SK-N-SH treated with all-trans-retinoic acid at 6 μM for 48 hours (cell line): ENCODE results near the gene KLHL6.

Source experiments
- ARNTL ChIP-seq: fragments of 450-650 bp; formaldehyde crosslinking; IDR thresholded peaks from 2 replicates; pipeline ENCODE4 v1.5.0; 2020; ENCODE audit warnings: low read depth, mild to moderate bottlenecking, moderate library complexity, borderline replicate concordance
- BACH2 ChIP-seq: fragments of 250-450 bp; sonication (Bioruptor Pico); IDR thresholded peaks from 2 replicates; pipeline ENCODE4 v1.9.0; 2021; ENCODE audit warnings: mild to moderate bottlenecking, borderline replicate concordance
- CSDC2 ChIP-seq: fragments of 250-450 bp; sonication (Bioruptor Pico); IDR thresholded peaks from 2 replicates; pipeline ENCODE4 v1.5.0; 2020; ENCODE audit warnings: mild to moderate bottlenecking, moderate library complexity
- GLIS3 ChIP-seq: fragments of 250-450 bp; sonication (Bioruptor Pico); IDR thresholded peaks from 2 replicates; pipeline ENCODE4 v1.5.0; 2020; ENCODE audit warnings: mild to moderate bottlenecking, moderate library complexity
- OSR1 ChIP-seq: fragments of 250-450 bp; sonication (Bioruptor Pico); IDR thresholded peaks from 2 replicates; pipeline ENCODE4 v1.8.0; 2022; ENCODE audit warnings: moderate library complexity, mild to moderate bottlenecking, inconsistent platforms
- PPARA ChIP-seq: fragments of 250-450 bp; sonication (Bioruptor Pico); IDR thresholded peaks from 2 replicates; pipeline ENCODE4 v1.5.0; 2020; ENCODE audit warnings: mild to moderate bottlenecking, borderline replicate concordance
- TCF4 ChIP-seq: fragments of 250-450 bp; sonication (Bioruptor Pico); IDR thresholded peaks from 2 replicates; pipeline ENCODE4 v1.8.0; 2021; ENCODE audit warnings: mild to moderate bottlenecking, moderate library complexity, borderline replicate concordance
- TOX ChIP-seq: fragments of 250-450 bp; sonication (Bioruptor Pico); IDR thresholded peaks from 2 replicates; pipeline ENCODE4 v1.8.0; 2021; ENCODE audit warnings: mild to moderate bottlenecking, moderate library complexity, borderline replicate concordance
- ZFP3 ChIP-seq: fragments of 250-450 bp; sonication (Bioruptor Pico); IDR thresholded peaks from 2 replicates; pipeline ENCODE4 v1.5.0; 2020; ENCODE audit warnings: mild to moderate bottlenecking, moderate library complexity
- ZNF565 ChIP-seq: fragments of 450-650 bp; formaldehyde crosslinking; conservative IDR thresholded peaks from 2 replicates; pipeline ENCODE4 v1.5.0; 2020; ENCODE audit warnings: low read depth, mild to moderate bottlenecking, moderate library complexity
- ZNF70 ChIP-seq: fragments of 450-650 bp; formaldehyde crosslinking; IDR thresholded peaks from 2 replicates; pipeline ENCODE4 v1.5.0; 2020; ENCODE audit warnings: mild to moderate bottlenecking, moderate library complexity
- TF ChIP-seq, protein P1 (sequence below): fragments of 250-450 bp; sonication (Bioruptor Pico); IDR thresholded peaks from 2 replicates; pipeline ENCODE4 v1.5.1; 2021; ENCODE audit warnings: mild to moderate bottlenecking, moderate library complexity
- TF ChIP-seq, protein P2 (sequence below): fragments of 250-450 bp; sonication (Bioruptor Pico); IDR thresholded peaks from 2 replicates; pipeline ENCODE4 v1.8.0; 2020; ENCODE audit warnings: mild to moderate bottlenecking, moderate library complexity, borderline replicate concordance
- TF ChIP-seq, protein P3 (sequence below): fragments of 250-450 bp; sonication (Bioruptor Pico); IDR thresholded peaks from 2 replicates; pipeline ENCODE4 v1.5.0; 2020; ENCODE audit warnings: mild to moderate bottlenecking, moderate library complexity

GRCh38 chr3:183556722-183557121 is 1.2 kb upstream of the KLHL6 start:
- TF ChIP-seq TOX (CRISPR knock-in tag) (no peak), GLIS3 (CRISPR knock-in tag) (no peak), BACH2 (no peak), ZNF565 (CRISPR knock-in tag) (no peak), TCF4 (CRISPR knock-in tag) (no peak), ZNF70 (CRISPR knock-in tag) (no peak), PPARA (no peak), OSR1 (CRISPR knock-in tag) (no peak), ZFP3 (CRISPR knock-in tag) (no peak), CSDC2 (CRISPR knock-in tag) (no peak), ARNTL (CRISPR knock-in tag) (no peak)
- TF ChIP-seq, protein P1, sequence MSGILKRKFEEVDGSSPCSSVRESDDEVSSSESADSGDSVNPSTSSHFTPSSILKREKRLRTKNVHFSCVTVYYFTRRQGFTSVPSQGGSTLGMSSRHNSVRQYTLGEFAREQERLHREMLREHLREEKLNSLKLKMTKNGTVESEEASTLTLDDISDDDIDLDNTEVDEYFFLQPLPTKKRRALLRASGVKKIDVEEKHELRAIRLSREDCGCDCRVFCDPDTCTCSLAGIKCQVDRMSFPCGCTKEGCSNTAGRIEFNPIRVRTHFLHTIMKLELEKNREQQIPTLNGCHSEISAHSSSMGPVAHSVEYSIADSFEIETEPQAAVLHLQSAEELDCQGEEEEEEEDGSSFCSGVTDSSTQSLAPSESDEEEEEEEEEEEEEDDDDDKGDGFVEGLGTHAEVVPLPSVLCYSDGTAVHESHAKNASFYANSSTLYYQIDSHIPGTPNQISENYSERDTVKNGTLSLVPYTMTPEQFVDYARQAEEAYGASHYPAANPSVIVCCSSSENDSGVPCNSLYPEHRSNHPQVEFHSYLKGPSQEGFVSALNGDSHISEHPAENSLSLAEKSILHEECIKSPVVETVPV = no peak
- TF ChIP-seq, protein P2, sequence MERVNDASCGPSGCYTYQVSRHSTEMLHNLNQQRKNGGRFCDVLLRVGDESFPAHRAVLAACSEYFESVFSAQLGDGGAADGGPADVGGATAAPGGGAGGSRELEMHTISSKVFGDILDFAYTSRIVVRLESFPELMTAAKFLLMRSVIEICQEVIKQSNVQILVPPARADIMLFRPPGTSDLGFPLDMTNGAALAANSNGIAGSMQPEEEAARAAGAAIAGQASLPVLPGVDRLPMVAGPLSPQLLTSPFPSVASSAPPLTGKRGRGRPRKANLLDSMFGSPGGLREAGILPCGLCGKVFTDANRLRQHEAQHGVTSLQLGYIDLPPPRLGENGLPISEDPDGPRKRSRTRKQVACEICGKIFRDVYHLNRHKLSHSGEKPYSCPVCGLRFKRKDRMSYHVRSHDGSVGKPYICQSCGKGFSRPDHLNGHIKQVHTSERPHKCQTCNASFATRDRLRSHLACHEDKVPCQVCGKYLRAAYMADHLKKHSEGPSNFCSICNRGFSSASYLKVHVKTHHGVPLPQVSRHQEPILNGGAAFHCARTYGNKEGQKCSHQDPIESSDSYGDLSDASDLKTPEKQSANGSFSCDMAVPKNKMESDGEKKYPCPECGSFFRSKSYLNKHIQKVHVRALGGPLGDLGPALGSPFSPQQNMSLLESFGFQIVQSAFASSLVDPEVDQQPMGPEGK (CRISPR knock-in tag) = no peak
- TF ChIP-seq, protein P3, sequence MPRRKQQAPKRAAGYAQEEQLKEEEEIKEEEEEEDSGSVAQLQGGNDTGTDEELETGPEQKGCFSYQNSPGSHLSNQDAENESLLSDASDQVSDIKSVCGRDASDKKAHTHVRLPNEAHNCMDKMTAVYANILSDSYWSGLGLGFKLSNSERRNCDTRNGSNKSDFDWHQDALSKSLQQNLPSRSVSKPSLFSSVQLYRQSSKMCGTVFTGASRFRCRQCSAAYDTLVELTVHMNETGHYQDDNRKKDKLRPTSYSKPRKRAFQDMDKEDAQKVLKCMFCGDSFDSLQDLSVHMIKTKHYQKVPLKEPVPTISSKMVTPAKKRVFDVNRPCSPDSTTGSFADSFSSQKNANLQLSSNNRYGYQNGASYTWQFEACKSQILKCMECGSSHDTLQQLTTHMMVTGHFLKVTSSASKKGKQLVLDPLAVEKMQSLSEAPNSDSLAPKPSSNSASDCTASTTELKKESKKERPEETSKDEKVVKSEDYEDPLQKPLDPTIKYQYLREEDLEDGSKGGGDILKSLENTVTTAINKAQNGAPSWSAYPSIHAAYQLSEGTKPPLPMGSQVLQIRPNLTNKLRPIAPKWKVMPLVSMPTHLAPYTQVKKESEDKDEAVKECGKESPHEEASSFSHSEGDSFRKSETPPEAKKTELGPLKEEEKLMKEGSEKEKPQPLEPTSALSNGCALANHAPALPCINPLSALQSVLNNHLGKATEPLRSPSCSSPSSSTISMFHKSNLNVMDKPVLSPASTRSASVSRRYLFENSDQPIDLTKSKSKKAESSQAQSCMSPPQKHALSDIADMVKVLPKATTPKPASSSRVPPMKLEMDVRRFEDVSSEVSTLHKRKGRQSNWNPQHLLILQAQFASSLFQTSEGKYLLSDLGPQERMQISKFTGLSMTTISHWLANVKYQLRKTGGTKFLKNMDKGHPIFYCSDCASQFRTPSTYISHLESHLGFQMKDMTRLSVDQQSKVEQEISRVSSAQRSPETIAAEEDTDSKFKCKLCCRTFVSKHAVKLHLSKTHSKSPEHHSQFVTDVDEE (CRISPR knock-in tag) = no peak
